GM23338 (cell line): ENCODE data around the gene FAM241A. TPM values are rescaled to one million over a fixed set of nuclear protein-coding genes. Genes with fewer than 3 reads are reported as not detected.

ENCODE experiments used
- CREB1 ChIP-seq: fragments of 250-450 bp; sonication (Bioruptor Pico); IDR thresholded peaks from 2 replicates; pipeline ENCODE4 v1.5.0; 2020; ENCODE audit warnings: low read depth, mild to moderate bottlenecking, moderate library complexity
- POLR2AphosphoS5 ChIP-seq: IDR thresholded peaks from 2 replicates; pipeline ENCODE4 v1.6.1; 2016; ENCODE audit warnings: antibody characterized with exemption, low read depth
- polyA plus RNA-seq: library from polyadenylated mRNA; unstranded; fragments of >200 nt; fragmentation: Nextera tagmentation; extraction: Ambion mirVana; gene quantifications from 2 replicates; pipeline ENCODE4 v1.2.1, GENCODE V29; 2016
- total RNA-seq: library from RNA; depleted of rRNA; stranded (reverse); fragments of >200 nt; shearing (Covaris generic); gene quantifications from 2 replicates; pipeline ENCODE4 v1.2.3, GENCODE V29; 2014
- TF ChIP-seq, protein P1 (sequence below): fragments of 250-450 bp; sonication (Bioruptor Pico); IDR thresholded peaks from 2 replicates; pipeline ENCODE4 v1.5.0; 2020; ENCODE audit warnings: mild to moderate bottlenecking, moderate library complexity
- TF ChIP-seq, protein P2 (sequence below), 2 experiments: fragments of 200-600 bp in 1 of 2; sonication (generic) in 1 of 2; conservative IDR thresholded peaks; 2 replicates each; pipeline versions ENCODE4 v1.5.1 to v1.6.1; 2016 to 2017; ENCODE audit warnings: antibody characterized with exemption in 2 of 2, low read depth in 2 of 2, mild to moderate bottlenecking in 2 of 2, moderate library complexity in 1 of 2
- TF ChIP-seq, protein P3 (sequence below): IDR thresholded peaks from one replicate; pipeline ENCODE4 v1.6.1; 2018; ENCODE audit warnings: antibody characterized with exemption; ENCODE audit not compliant: unreplicated experiment

The FAM241A gene
- total and polyA plus RNA-seq, 2 experiments from 2014 or later = 0.58 to 0.63 TPM

DNA sequence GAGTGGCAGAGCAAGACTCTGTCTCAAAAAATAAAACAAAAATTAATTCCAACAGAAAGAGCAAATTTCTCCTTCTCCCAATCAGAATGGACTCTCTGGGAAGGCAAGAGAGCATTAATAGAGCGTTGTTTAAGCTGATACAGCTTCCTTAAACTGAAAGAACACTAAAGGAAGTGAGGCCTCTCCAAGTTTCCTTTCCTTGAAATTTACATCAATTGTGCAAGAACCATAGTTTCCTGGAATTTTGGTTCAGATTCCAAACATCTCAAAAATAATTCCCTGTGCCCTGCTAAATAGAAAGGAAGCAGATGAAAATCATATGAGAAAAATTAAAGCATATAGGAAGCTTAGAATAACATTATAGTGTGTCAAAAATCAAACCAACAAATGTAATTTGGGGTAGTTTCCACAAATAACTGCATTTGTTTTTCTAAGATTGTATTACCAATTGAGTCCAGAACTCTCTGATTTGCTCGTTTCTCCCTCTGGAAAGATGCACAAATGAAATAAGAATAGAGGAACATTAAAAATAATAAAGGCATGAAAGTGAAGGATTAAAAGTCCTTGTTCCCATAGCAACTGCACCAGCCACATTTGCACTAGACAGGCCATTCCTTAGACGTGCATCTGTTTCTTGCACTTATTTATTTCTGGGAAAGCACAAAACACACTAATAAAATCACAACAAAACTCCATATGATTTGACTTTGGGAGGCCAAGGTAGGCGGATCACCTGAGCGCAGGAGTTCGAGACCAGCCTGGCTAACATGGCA lies 3.7 kb upstream of the FAM241A start (continued):
- TF ChIP-seq, protein P1, sequence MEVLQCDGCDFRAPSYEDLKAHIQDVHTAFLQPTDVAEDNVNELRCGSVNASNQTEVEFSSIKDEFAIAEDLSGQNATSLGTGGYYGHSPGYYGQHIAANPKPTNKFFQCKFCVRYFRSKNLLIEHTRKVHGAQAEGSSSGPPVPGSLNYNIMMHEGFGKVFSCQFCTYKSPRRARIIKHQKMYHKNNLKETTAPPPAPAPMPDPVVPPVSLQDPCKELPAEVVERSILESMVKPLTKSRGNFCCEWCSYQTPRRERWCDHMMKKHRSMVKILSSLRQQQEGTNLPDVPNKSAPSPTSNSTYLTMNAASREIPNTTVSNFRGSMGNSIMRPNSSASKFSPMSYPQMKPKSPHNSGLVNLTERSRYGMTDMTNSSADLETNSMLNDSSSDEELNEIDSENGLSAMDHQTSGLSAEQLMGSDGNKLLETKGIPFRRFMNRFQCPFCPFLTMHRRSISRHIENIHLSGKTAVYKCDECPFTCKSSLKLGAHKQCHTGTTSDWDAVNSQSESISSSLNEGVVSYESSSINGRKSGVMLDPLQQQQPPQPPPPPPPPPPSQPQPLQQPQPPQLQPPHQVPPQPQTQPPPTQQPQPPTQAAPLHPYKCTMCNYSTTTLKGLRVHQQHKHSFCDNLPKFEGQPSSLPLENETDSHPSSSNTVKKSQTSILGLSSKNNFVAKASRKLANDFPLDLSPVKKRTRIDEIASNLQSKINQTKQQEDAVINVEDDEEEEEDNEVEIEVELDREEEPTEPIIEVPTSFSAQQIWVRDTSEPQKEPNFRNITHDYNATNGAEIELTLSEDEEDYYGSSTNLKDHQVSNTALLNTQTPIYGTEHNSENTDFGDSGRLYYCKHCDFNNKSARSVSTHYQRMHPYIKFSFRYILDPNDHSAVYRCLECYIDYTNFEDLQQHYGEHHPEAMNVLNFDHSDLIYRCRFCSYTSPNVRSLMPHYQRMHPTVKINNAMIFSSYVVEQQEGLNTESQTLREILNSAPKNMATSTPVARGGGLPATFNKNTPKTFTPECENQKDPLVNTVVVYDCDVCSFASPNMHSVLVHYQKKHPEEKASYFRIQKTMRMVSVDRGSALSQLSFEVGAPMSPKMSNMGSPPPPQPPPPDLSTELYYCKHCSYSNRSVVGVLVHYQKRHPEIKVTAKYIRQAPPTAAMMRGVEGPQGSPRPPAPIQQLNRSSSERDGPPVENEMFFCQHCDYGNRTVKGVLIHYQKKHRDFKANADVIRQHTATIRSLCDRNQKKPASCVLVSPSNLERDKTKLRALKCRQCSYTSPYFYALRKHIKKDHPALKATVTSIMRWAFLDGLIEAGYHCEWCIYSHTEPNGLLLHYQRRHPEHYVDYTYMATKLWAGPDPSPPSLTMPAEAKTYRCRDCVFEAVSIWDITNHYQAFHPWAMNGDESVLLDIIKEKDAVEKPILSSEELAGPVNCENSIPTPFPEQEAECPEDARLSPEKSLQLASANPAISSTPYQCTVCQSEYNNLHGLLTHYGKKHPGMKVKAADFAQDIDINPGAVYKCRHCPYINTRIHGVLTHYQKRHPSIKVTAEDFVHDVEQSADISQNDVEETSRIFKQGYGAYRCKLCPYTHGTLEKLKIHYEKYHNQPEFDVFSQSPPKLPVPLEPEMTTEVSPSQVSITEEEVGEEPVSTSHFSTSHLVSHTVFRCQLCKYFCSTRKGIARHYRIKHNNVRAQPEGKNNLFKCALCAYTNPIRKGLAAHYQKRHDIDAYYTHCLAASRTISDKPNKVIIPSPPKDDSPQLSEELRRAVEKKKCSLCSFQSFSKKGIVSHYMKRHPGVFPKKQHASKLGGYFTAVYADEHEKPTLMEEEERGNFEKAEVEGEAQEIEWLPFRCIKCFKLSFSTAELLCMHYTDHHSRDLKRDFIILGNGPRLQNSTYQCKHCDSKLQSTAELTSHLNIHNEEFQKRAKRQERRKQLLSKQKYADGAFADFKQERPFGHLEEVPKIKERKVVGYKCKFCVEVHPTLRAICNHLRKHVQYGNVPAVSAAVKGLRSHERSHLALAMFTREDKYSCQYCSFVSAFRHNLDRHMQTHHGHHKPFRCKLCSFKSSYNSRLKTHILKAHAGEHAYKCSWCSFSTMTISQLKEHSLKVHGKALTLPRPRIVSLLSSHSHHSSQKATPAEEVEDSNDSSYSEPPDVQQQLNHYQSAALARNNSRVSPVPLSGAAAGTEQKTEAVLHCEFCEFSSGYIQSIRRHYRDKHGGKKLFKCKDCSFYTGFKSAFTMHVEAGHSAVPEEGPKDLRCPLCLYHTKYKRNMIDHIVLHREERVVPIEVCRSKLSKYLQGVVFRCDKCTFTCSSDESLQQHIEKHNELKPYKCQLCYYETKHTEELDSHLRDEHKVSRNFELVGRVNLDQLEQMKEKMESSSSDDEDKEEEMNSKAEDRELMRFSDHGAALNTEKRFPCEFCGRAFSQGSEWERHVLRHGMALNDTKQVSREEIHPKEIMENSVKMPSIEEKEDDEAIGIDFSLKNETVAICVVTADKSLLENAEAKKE = no peak
- TF ChIP-seq, protein P2, sequence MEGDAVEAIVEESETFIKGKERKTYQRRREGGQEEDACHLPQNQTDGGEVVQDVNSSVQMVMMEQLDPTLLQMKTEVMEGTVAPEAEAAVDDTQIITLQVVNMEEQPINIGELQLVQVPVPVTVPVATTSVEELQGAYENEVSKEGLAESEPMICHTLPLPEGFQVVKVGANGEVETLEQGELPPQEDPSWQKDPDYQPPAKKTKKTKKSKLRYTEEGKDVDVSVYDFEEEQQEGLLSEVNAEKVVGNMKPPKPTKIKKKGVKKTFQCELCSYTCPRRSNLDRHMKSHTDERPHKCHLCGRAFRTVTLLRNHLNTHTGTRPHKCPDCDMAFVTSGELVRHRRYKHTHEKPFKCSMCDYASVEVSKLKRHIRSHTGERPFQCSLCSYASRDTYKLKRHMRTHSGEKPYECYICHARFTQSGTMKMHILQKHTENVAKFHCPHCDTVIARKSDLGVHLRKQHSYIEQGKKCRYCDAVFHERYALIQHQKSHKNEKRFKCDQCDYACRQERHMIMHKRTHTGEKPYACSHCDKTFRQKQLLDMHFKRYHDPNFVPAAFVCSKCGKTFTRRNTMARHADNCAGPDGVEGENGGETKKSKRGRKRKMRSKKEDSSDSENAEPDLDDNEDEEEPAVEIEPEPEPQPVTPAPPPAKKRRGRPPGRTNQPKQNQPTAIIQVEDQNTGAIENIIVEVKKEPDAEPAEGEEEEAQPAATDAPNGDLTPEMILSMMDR (conservative IDR thresholded peaks at IDR 0.05; ENCODE audit: low read depth in 2 of 2) = no peak
- TF ChIP-seq, protein P3, sequence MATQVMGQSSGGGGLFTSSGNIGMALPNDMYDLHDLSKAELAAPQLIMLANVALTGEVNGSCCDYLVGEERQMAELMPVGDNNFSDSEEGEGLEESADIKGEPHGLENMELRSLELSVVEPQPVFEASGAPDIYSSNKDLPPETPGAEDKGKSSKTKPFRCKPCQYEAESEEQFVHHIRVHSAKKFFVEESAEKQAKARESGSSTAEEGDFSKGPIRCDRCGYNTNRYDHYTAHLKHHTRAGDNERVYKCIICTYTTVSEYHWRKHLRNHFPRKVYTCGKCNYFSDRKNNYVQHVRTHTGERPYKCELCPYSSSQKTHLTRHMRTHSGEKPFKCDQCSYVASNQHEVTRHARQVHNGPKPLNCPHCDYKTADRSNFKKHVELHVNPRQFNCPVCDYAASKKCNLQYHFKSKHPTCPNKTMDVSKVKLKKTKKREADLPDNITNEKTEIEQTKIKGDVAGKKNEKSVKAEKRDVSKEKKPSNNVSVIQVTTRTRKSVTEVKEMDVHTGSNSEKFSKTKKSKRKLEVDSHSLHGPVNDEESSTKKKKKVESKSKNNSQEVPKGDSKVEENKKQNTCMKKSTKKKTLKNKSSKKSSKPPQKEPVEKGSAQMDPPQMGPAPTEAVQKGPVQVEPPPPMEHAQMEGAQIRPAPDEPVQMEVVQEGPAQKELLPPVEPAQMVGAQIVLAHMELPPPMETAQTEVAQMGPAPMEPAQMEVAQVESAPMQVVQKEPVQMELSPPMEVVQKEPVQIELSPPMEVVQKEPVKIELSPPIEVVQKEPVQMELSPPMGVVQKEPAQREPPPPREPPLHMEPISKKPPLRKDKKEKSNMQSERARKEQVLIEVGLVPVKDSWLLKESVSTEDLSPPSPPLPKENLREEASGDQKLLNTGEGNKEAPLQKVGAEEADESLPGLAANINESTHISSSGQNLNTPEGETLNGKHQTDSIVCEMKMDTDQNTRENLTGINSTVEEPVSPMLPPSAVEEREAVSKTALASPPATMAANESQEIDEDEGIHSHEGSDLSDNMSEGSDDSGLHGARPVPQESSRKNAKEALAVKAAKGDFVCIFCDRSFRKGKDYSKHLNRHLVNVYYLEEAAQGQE = no peak
- TF ChIP-seq POLR2AphosphoS5 (no peak), CREB1 (CRISPR knock-in tag) (no peak)
